GM18498 (cell line): ENCODE measurements around the gene STAG1.
"Not testable (repeated sequence)": the region's sequence is repeated elsewhere in the genome, so short reads cannot be mapped to it uniquely, and the experiment has no call there.

Source experiments
- ATAC-seq: cut with Tn5 transposase; IDR thresholded peaks from one replicate; pipeline ENCODE4 v1.9.1; 2021; ENCODE audit warnings: mild to moderate bottlenecking, moderate library complexity; ENCODE audit not compliant: unreplicated experiment

STAG1 gene

DNA sequence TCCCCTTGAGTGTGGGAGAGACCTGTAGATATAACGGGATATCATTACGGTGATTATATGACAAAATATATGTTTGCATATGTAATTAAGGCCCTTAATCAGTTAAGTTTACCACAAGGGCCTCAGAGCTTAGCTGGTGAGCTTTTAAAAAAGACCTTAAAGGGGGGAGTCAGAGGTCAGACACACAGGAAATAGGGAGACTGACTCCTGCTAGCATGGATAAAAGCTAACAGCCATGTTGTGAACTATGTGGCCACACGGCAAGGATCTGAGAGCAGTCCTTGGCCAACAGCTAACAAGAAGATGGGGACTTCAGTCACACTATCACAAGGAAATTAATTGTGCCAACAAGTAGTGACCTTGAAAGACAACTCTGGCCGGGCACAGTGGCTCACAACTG is 3.1 kb downstream of the STAG1 start:
- no peak for ATAC-seq

DNA sequence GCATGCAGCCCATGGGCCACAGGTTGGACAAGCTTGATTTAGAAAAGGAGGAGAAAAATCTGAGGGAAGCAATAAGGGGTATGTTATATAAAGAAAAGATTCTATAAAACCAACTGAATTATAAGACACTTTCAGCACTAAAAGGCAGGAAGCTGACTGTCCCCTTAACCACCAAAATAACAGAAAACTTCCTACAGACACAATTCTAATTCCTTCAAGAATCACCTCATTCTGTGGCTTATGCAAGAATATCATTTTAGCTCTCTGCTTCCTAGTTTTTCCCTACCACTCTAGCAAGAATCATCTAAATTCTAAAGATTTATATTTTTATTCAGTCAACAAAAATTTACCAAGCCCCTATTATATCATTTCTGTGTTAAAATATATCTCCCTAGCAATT is 6.3 kb downstream of the STAG1 start:
- ATAC-seq, result no peak

DNA sequence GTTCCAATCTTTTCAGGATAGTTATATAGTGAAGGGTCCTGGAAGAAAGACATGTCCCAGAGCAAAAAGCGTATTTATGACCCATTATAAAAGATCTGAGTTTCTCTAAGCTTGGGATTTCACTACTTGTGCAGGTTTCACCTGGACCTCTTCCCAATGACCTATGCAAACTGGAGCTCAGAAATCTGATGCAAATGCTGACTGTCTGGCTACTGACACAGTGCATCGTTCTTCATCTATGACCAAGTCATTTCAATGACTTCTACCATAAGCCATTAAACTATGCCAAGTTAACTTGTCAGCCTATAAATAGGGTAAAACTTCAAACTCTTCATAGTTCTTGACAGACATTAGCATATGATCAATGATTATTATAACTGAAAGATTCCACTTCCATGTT is 11.1 kb downstream of the STAG1 start:
- no peak for ATAC-seq

DNA sequence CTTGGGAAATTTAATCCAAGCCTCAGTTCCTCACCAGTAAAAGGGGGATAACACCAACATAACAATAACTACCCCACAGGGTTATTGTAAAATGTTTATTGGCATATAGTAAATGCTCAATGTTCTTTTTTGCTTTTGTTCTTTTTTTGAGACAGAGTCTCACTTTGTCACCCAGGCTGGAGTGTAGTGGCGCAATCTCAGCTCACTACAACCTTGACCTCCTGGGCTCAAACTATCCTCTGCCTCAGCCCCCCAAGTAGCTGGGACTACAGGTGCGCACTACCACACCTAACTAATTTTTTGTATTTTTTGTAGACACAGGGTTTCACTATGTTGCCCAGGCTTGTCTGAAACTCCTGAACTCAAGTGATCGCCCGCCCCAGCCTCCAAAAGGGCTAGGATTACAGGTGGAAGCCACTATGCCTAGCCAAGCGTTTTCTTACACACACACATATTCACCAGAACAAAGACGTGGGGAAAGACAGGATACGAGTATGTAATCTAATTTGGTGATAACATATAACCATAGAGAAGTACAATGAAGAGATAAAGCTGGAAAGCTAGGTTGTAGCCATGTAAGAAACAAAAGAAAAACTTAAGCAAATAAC is 11.7 kb downstream of the STAG1 start:
- no peak for ATAC-seq

DNA sequence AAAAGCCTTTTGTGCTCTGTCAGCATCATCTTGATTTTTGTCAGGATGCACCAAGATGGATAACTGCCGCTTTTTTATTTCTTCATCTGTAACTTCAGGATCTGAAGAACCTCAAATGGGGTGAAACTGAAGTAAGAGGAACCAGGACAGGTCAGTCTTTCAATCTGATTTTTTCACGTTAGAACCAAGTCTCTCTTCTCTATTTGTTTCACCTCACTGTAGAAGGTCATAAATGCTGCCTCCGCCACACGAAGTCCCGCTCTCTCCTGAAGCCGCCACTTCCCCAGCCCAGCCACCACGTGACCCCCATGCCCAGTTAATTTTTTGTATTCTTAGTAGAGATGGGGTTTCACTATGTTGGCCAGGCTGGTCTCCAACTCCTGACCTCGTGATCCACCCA is 15.2 kb downstream of the STAG1 start:
- not testable (repeated sequence) for ATAC-seq

DNA sequence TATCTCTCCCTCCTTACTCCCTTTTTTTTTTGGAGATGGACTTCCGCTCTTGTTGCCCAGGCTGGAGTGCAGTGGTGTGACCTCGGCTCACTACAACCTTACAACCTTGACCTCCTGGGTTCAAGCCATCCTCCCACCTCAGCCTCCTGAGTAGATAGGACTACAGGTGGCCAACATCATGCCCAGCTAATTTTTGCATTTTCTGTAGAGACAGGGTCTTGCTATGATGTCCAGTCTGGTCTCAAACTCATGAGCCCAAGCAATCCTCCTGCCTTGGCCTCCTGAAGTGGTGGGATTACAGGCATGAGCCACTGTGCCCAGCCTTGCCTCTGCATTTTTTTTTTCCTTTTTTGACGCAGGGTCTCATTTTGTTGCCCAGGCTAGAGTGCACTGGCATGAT is 17.1 kb downstream of the STAG1 start:
- no peak for ATAC-seq

DNA sequence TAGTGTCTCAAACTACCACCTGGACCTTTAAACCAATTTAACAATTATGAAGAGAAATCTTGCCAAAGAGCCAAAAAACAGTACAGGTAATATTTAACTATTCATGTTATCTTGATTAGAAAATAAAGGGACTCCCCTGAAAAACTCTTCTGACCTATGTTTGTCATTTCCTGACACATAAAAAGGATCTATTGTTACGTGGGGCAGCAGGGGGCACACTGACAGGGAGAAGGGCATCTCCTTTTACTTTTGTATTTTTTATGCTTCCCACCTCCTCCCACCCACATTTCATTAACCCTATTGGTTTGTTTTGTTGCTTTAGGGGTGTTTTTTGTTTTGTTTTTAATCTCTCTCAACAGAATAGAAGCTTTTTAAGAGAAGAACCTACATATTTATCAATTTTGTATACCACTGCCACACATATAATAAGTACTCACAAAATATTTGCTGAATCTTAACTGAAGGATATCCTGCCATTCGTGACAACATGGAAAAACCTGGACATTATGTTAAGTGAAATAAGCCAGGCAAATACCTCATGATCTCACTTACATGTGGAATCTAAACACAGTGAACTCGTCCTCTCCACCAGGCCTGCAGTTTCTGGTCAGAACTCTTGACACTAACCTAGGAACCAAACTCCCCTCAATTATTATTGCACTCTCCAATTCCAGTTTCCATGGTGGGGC is 17.7 kb downstream of the STAG1 start:
- ATAC-seq, result no peak

DNA sequence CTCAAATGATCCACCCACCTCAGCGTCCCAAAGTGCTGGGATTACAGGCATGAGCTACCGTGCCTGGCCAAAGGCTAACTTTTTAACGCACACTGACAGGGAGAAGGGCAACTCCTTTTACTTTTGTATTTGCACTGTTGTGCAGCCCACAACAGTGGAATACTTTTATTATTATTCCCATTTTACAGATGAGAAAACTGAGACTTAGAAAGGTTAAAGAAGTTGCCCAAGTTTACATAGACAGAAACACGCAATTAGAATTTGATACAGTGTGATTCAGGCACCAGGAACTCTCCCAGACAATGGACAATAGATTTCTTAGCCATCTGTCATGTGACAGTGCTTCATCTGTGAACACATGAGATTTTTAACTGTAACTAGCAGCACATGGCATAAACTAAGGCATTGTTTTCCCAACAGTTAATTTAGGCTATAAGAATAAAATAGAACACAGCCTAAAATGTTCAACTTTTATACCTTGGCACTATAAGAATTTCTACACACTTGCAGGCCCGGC is 18.8 kb downstream of the STAG1 start:
- ATAC-seq, result no peak

DNA sequence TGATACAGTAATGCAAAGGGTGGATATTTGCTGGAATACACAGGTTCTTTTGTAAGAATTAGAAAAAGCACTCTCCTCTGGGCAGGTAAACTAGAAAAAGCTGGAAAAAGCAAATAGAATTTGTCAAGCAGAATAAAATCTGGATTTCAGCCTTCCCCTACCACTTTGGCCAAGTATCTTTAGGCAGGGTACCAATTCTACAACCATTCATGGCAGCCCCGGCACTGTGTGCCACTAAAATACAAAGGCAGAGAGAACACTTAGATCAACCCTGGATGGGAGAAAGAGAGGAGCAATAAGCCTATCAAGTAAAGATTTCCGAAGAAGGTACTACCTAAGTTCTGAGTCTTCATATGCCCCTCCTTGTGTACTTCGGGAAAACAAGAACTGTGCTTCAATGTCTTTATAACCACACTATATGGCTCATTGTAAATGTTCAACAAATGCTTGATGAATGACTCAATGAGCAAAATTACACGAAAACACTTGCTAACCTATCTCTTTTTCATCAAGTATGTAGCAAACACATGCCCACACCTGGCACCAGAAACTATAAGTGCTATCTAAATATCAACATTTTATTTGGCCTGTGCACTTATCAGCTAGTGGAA is 20.8 kb downstream of the STAG1 start:
- no peak for ATAC-seq

DNA sequence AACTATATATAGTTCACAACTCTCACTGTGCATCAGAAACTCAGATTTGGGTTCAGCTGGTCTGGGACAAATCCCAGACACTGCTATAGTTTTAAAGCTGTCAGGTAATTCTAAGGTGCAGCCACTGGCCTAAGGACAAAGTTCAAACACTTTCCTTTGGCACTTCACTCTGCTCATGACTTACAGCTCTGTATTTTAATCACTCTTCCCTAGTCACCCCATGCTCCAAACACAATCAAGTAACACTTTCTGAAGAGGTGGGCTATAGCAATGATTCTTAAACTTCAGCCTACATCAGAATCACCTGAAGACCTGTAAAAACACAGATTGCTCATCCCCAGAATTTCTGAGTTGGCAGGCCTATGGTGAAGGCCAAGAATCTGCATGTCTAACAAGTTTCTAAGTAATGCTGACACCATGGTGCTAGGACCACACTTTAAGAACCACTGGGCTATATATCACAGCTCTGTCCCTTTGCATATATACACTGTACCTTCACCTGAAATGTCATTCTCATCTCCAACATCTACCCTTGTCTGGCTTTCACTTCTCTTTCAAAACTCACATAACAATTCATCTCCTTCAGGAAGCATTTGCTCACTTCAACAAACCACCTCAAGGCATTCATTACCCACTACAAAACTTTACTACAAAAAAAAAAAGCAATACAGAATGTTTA is 21.4 kb downstream of the STAG1 start:
- peak; percentile 72 for ATAC-seq

DNA sequence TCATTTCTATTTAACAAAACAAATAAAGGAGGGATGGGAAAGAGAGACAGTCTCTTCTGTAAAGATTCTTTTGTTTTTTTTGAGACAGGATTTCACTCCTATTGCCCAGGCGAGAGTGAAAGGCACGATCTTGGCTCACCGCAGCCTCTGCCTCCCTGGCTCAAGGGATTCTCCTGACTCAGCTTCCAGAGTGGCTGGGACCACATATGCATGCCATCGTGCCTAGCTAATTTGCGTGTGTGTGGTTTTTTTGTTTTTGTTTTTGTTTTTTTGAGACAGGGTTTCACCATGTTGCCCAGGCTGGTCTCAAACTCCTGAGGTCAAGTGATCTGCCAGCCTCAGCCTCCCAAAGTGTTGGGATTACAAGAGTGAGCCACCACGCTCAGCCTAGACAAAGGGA is 23.3 kb downstream of the STAG1 start:
- ATAC-seq, result no peak

DNA sequence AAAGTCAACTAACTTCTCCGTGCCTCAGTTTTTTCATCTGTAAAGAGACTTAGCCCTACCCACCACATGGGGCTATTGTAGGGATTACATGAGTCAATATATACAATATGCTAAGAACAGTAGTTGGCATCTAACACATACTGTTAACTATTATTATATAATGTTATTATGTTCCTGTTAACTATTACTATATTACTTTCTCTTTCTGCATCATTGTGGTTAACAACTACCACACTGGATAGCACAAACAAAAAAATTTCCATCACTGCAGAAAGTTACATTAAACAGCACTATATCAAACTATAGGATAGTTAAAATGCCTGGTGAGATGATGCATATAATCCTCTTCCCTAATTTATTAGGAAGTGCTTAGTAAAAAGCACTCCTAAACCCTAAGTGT is 23.7 kb downstream of the STAG1 start:
- no peak for ATAC-seq

DNA sequence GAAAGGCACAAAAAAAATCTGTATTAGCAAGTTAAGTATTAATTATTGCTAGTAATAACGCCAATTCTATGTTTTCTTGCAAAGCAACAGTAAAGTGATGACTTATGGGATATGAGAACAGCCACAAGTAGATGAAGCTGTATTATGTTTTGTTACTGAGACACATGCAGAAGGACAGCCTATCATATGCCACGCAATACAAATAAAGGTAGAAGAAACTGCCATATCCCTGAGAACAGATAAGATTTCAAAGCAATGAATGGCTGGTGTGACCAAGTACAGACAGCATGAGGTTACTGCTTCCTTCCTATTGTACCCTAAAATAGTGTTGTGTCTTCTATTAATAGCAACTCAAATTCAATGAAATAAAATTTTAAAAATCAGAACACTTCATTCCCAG is 26.7 kb downstream of the STAG1 start:
- no peak for ATAC-seq

DNA sequence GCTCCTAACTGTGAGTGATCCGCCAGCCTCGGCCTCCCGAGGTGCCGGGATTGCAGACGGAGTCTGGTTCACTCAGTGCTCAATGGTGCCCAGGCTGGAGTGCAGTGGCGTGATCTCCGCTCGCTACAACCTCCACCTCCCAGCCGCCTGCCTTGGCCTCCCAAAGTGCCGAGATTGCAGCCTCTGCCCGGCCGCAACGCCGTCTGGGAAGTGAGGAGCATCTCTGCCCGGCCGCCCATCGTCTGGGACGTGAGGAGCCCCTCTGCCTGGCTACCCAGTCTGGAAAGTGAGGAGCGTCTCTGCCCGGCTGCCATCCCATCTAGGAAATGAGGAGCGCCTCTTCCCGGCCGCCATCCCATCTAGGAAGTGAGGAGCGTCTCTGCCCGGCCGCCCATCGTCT is 29.3 kb downstream of the STAG1 start:
- not testable (repeated sequence) for ATAC-seq

DNA sequence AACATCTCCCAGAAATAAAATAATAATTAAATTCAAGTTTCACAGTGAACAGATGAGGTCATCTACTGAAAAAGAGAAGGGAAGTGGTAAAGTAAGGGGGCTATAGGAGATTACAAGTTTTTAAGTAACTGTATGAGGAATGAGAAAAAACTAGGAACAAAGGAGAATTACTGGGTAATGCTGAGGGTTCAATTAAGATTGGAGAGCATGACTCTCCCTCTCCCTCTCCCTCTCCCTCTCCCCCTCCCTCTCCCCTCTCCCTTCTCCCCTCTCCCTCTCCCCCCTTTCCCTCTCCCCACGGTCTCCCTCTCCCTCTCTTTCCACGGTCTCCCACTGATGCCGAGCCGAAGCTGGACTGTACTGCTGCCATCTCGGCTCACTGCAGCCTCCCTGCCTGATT is 29.8 kb downstream of the STAG1 start:
- not testable (repeated sequence) for ATAC-seq

DNA sequence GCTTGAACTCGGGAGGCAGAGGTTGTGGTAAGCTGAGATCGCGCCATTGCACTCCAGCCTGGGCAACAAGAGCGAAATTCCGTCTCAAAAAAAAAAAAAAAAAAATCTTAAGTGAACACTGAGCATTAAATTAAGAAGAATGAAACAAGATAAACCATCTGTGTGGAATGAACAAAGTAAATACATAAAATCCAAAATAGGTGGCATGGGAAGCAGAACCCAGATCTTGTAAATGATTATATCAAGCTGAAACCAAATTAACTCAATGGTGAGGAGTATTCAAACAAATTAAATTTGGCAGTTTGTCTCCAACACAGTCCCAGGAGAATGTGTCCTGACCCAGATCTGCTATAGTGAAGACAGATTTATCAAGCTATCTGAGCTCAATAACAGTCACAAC is 32.1 kb downstream of the STAG1 start:
- ATAC-seq, result no peak

DNA sequence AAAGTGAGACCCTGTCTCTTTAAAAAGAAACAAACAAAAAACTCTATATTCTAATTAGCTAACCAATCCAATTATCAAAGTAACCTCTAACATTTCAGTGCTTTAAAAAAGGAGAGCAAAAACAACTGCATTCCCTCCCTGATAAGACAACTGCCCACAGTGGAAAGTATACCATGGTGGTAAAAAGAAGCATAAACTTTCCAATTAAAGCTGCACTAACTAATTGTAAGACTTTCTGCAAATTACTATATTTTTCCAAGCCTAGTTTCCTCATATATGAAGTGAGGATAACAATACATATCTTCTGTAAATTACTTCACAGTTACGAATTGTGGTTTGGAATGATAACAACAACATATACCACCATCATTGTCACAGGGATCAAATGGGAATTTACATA is 35.5 kb downstream of the STAG1 start:
- ATAC-seq, result no peak

DNA sequence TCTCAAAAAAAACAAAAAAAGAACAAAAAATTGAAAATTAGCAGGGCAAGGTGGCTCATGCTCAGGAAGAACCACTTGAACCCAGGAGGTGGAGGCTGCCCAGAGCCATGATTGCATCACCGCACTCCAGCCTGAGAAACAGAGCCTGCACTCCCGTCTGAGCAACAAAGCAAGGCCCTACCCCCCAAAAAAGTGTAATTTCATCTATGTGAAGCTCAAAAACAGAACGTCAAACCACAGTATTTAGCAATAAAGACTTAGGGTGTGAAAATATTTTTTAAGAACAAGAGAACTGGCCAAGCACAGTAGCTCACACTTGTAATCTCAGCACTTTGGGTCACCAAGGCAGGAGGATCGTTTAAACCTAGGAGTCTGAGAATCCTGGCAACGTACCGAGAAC is 38.2 kb downstream of the STAG1 start:
- ATAC-seq, result no peak

DNA sequence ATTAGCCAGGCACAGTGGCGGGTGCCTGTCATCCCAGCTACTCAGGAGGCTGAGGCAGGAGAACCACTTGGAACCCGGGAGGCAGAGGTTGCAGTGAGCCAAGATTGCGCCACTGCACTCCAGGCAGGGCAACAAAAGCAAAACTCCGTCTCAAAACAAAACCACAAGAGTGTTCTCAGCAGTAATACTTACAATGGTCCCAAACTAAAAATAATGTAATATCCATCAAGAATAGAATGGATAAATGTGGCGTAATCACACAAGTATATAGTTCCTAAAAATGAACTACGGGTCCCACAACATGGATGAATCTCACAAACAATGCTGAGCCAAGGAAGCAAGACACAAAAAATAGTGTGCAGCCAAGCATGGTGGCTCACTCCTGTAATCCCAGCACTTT is 39.2 kb downstream of the STAG1 start:
- no peak for ATAC-seq

DNA sequence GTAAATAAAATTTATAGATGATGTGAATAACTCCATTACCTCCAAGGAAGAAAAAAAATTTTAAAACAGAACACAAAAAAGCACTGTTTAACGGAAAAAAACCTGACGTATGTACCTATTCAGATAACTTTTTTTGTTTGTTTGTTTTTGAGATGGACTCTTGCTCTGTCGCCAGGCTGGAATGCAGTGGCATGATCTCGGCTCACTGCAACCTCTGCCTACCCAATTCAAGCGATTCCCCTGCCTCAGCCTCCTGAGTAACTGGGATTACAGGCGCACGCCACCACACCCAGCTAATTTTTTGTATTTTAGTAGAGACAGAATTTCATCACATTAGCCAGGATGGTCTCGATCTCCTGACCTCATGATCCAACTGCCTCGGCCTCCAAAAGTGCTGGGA is 40.3 kb downstream of the STAG1 start:
- not testable (repeated sequence) for ATAC-seq

DNA sequence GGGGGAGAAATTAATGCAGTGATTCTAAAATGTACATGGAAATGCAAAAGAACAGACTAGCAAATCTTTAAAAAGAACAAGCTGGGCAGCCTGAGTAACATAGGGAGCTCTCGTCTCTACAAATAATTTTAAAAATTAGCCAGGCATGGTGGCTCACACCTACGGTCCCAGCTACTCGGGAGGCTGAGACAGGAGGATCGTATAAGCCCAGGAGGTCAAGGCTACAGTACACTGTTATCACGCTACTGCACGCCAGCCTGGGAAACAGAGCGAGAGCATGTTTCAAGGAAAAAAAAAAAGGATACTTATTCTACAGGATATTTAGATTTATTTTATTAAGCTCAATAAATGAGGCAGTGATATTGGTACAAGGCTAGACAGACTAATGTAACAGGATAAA is 40.9 kb downstream of the STAG1 start:
- ATAC-seq, result no peak

DNA sequence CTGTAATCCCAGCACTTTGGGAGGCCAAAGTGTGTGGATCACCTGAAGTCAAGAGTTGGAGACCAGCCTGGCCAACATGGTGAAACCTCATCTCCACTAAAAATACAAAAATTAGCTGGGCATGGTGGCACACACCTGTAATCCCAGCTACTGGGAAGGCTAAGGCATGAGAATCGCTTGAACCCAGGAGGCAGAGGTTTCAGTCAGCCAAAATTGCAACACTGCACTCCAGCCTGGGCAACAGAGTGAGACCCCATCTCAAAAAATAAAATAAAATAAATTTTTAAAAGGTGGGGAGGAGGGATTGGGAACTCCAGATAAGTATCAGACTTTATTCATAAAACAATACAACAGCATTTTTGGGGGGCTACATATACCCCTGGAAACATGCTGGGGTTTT is 42.4 kb downstream of the STAG1 start:
- ATAC-seq, result not testable (repeated sequence)
